ENCODE results near the gene NEUROD2. TPM values are rescaled to one million over a fixed set of nuclear protein-coding genes. Genes with fewer than 3 reads are reported as not detected.

NEUROD2 gene
- polyA plus RNA-seq, 1 of the 3 experiments (the other 2 are of a cell fraction): not detected

- POLR2A ChIA-PET: no interaction called here
- H2AFZ ChIP-seq (ENCODE audit: low read depth): no peak overlapping the region
Observed at GRCh38 chr17:39639566-39640458, 32.1 kb upstream of the NEUROD2 start.

GRCh38 chr17:39639043-39639442, 31.3 kb upstream of the NEUROD2 start:
- Histone ChIP-seq H3K9me3 (no peaks in the 10 kb centered on the region), H3K4me2 (peak overlapping the region; percentile 83; the same call in 1 of the 2 replicates), H3K27me3 (ENCODE audit: insufficient read depth) (no peaks in the 10 kb centered on the region), H3K36me3 (replicated peaks in 1 of 2; ENCODE audit: control insufficient read depth in 1 of 2, insufficient read depth in 2 of 2, low read length in 1 of 2) (no peaks in the 10 kb centered on the region), H3K9ac (no peak overlapping the region), H3K27ac (ENCODE audit: low read depth in 2 of 2, low read length in 1 of 2) (no peak overlapping the region), H3K79me2 (ENCODE audit: insufficient read depth) (peaks cover 68% of the 10 kb centered on the region), H4K20me1 (ENCODE audit: insufficient read depth) (peaks cover 18% of the 10 kb centered on the region), H3K4me3 (ENCODE audit: low read depth in 2 of 2, low read length in 1 of 2) (no peak overlapping the region), H3K9me2 (no peaks in the 10 kb centered on the region), H2AFZ (ENCODE audit: low read depth) (no peak overlapping the region), H3F3A (replicated peaks; ENCODE audit: insufficient read depth) (no peaks in the 10 kb centered on the region), H3K4me1 (ENCODE audit: control insufficient read depth in 1 of 2, insufficient read depth in 2 of 2, low read depth in 1 of 2, low read length in 1 of 2) (peaks cover 0 to 24% of the 10 kb centered on the region in 2 experiments; a peak in 2 of 4 replicates)
- POLR2A ChIA-PET: no interaction called here
- no peak for TF ChIP-seq NRF1 (IDR thresholded peaks at IDR 0.05; ENCODE audit: low read depth, low read length)
- no peak for TF ChIP-seq PBX3 (IDR thresholded peaks at IDR 0.05)
- CTCF ChIA-PET: interaction anchor here (1.0 to 17.4 kb wide), 5 partner anchors 13 to 91 kb away, joined by 3 to 332 read pairs (median 6); partner anchors contain the start of genes MIEN1 and PPP1R1B
- no peak for DNase-seq
- 81% methylated on average over 2 of the region's 2 CpGs for WGBS (ENCODE audit: low lambda C conversion rate)

More at GRCh38 chr17:39639566-39640458, 32.1 kb upstream of the NEUROD2 start:
- H3K27me3 ChIP-seq (ENCODE audit: insufficient read depth): no peaks in the 10 kb centered on the region
- no peaks in the 10 kb centered on the region for H3K9me3 ChIP-seq
- H3K4me1 ChIP-seq (ENCODE audit: control insufficient read depth in 1 of 2, insufficient read depth in 2 of 2, low read depth in 1 of 2, low read length in 1 of 2): peaks cover 0 to 24% of the 10 kb centered on the region in 2 experiments; a peak in 2 of 4 replicates
- CTCF ChIA-PET: interaction anchor here (1.0 to 17.4 kb wide), 6 partner anchors 12 to 92 kb away, joined by 3 to 332 read pairs (median 6); partner anchors contain the start of genes MIEN1, PPP1R1B and TCAP
- peaks cover 21% of the 10 kb centered on the region for H4K20me1 ChIP-seq (ENCODE audit: insufficient read depth)
- H3K36me3 ChIP-seq (replicated peaks in 1 of 2; ENCODE audit: control insufficient read depth in 1 of 2, insufficient read depth in 2 of 2, low read length in 1 of 2): no peaks in the 10 kb centered on the region
- TF ChIP-seq TEAD4 (IDR thresholded peaks at IDR 0.05; ENCODE audit: borderline replicate concordance, insufficient read depth) (no peak), YY1 (IDR thresholded peaks at IDR 0.05; ENCODE audit: low read depth) (no peak), REST (IDR thresholded peaks at IDR 0.05; ENCODE audit: low read depth, low read length) (no peak), NFIC (IDR thresholded peaks at IDR 0.05; ENCODE audit: borderline replicate concordance) (no peak), JUND (IDR thresholded peaks at IDR 0.05) (no peak)
- no peak overlapping the region for H3K27ac ChIP-seq (ENCODE audit: low read depth in 2 of 2, low read length in 1 of 2)
- 93% methylated on average over 10 of the region's 11 CpGs for WGBS (ENCODE audit: low lambda C conversion rate)
- H3K79me2 ChIP-seq (ENCODE audit: insufficient read depth): peaks cover 76% of the 10 kb centered on the region
- H3K4me2 ChIP-seq: no peak overlapping the region; the same call in 1 of the 2 replicates
- H3K9me2 ChIP-seq: no peaks in the 10 kb centered on the region
- no peak overlapping the region for H3K9ac ChIP-seq
- H3K4me3 ChIP-seq (ENCODE audit: low read depth in 2 of 2, low read length in 1 of 2): no peak overlapping the region
- no peaks in the 10 kb centered on the region for H3F3A ChIP-seq (replicated peaks; ENCODE audit: insufficient read depth)
- no peak for DNase-seq
